Measurements from ENCODE around the gene NOS2. TPM values are rescaled to one million over a fixed set of nuclear protein-coding genes. Genes with fewer than 3 reads are reported as not detected.
A peak's percentile ranks its signal among the peaks of the same experiment; 100 is the strongest.

NOS2 gene
- total RNA-seq, 1 experiment from 2014 or later, result 1.2 TPM

GRCh38 chr17:27798376-27798775 lies 2.0 kb downstream of the NOS2 start:
- in situ Hi-C loops (cut with HindIII; ENCODE audit: low pct_unique_long_range_greater_than_20kb, low sequenced_read_pairs), result no loop called here

GRCh38 chr17:27797390-27798091 lies 2.8 kb downstream of the NOS2 start:
- in situ Hi-C loops (cut with HindIII; ENCODE audit: low pct_unique_long_range_greater_than_20kb, low sequenced_read_pairs), result no loop called here
- DNase-seq (ENCODE audit: low read depth), result no peak

More at GRCh38 chr17:27798376-27798775, 2.0 kb downstream of the NOS2 start:
- DNase-seq (ENCODE audit: low read depth), result no peak

- no peak for DNase-seq (ENCODE audit: low read depth)
- in situ Hi-C loops (cut with HindIII; ENCODE audit: low pct_unique_long_range_greater_than_20kb, low sequenced_read_pairs), result no loop called here
Measured at GRCh38 chr17:27793906-27794569, 6.3 kb downstream of the NOS2 start.

GRCh38 chr17:27793168-27793905 lies 7.0 kb downstream of the NOS2 start:
- in situ Hi-C loops (cut with HindIII; ENCODE audit: low pct_unique_long_range_greater_than_20kb, low sequenced_read_pairs), result no loop called here
- DNase-seq (ENCODE audit: low read depth), result no peak

GRCh38 chr17:27792095-27792494 lies 8.2 kb downstream of the NOS2 start:
- DNase-seq (ENCODE audit: low read depth), result no peak
- in situ Hi-C loops (cut with HindIII; ENCODE audit: low pct_unique_long_range_greater_than_20kb, low sequenced_read_pairs), result no loop called here

- no peak for DNase-seq (ENCODE audit: low read depth)
- in situ Hi-C loops (cut with HindIII; ENCODE audit: low pct_unique_long_range_greater_than_20kb, low sequenced_read_pairs), result no loop called here
Measured at GRCh38 chr17:27788919-27789318, 11.4 kb downstream of the NOS2 start.

GRCh38 chr17:27783440-27784350 lies 16.6 kb downstream of the NOS2 start:
- in situ Hi-C loops (cut with HindIII; ENCODE audit: low pct_unique_long_range_greater_than_20kb, low sequenced_read_pairs), result no loop called here
- DNase-seq (ENCODE audit: low read depth), result no peak

GRCh38 chr17:27782791-27783206 lies 17.5 kb downstream of the NOS2 start:
- in situ Hi-C loops (cut with HindIII; ENCODE audit: low pct_unique_long_range_greater_than_20kb, low sequenced_read_pairs), result no loop called here
- no peak for DNase-seq (ENCODE audit: low read depth)

- DNase-seq (ENCODE audit: low read depth), result no peak
- in situ Hi-C loops (cut with HindIII; ENCODE audit: low pct_unique_long_range_greater_than_20kb, low sequenced_read_pairs), result no loop called here
Measured at GRCh38 chr17:27780828-27781404, 19.4 kb downstream of the NOS2 start.

- DNase-seq (ENCODE audit: low read depth), result no peak
- in situ Hi-C loops (cut with HindIII; ENCODE audit: low pct_unique_long_range_greater_than_20kb, low sequenced_read_pairs), result no loop called here
Measured at GRCh38 chr17:27780092-27780827, 20.1 kb downstream of the NOS2 start.

- peak; percentile 30 for DNase-seq (ENCODE audit: low read depth)
- in situ Hi-C loops (cut with HindIII; ENCODE audit: low pct_unique_long_range_greater_than_20kb, low sequenced_read_pairs), result no loop called here
Measured at GRCh38 chr17:27778183-27778582, 22.1 kb downstream of the NOS2 start.

- in situ Hi-C loops (cut with HindIII; ENCODE audit: low pct_unique_long_range_greater_than_20kb, low sequenced_read_pairs), result no loop called here
- no peak for DNase-seq (ENCODE audit: low read depth)
Measured at GRCh38 chr17:27776882-27777624, 23.3 kb downstream of the NOS2 start.

GRCh38 chr17:27771586-27771985 lies 28.7 kb downstream of the NOS2 start:
- DNase-seq (ENCODE audit: low read depth), result no peak
- in situ Hi-C loops (cut with HindIII; ENCODE audit: low pct_unique_long_range_greater_than_20kb, low sequenced_read_pairs), result no loop called here

GRCh38 chr17:27770877-27771276 lies 29.5 kb downstream of the NOS2 start:
- DNase-seq (ENCODE audit: low read depth), result no peak
- in situ Hi-C loops (cut with HindIII; ENCODE audit: low pct_unique_long_range_greater_than_20kb, low sequenced_read_pairs), result no loop called here

GRCh38 chr17:27768858-27769410 lies 31.4 kb downstream of the NOS2 start:
- DNase-seq (ENCODE audit: low read depth), result no peak
- in situ Hi-C loops (cut with HindIII; ENCODE audit: low pct_unique_long_range_greater_than_20kb, low sequenced_read_pairs), result no loop called here

GRCh38 chr17:27766438-27766837 lies 33.9 kb downstream of the NOS2 start:
- in situ Hi-C loops (cut with HindIII; ENCODE audit: low pct_unique_long_range_greater_than_20kb, low sequenced_read_pairs), result no loop called here
- no peak for DNase-seq (ENCODE audit: low read depth)

Measured in Caki2 (cell line).